Stimulated activated CD8-positive, alpha-beta memory T cell treated with anti-CD3 and anti-CD28 coated beads, Interleukin-7, amount 100 ng/mL, for 24 hours (primary cell): ENCODE measurements around the gene HRAS.

Experiments
- DNase-seq: peaks from one replicate; pipeline ENCODE4 v3.0.0-alpha.2; 2020; ENCODE audit warnings: low read depth

Gene HRAS

GRCh38 chr11:494761-495536 is 40.4 kb downstream of the HRAS start:
- no peak for DNase-seq

GRCh38 chr11:492427-493226 is 42.7 kb downstream of the HRAS start:
- DNase-seq = no peak

GRCh38 chr11:491358-491757 is 44.0 kb downstream of the HRAS start:
- DNase-seq = no peak

GRCh38 chr11:490930-491260 is 44.5 kb downstream of the HRAS start:
- DNase-seq = no peak

GRCh38 chr11:490186-490929 is 45.0 kb downstream of the HRAS start:
- no peak for DNase-seq

GRCh38 chr11:489610-490185 is 45.7 kb downstream of the HRAS start:
- no peak for DNase-seq

- DNase-seq = no peak
Measured at GRCh38 chr11:488992-489391, 46.4 kb downstream of the HRAS start.

GRCh38 chr11:488579-488978 is 46.8 kb downstream of the HRAS start:
- no peak for DNase-seq

GRCh38 chr11:488062-488461 is 47.3 kb downstream of the HRAS start:
- no peak for DNase-seq

- no peak for DNase-seq
Measured at GRCh38 chr11:487571-488021, 47.8 kb downstream of the HRAS start.

- no peak for DNase-seq
Measured at GRCh38 chr11:486189-486588, 49.2 kb downstream of the HRAS start.

- no peak for DNase-seq
Measured at GRCh38 chr11:484616-485015, 50.8 kb downstream of the HRAS start.
